Measurements from ENCODE around the gene RABGAP1L.
"Not testable (repeated sequence)": the region's sequence is repeated elsewhere in the genome, so short reads cannot be mapped to it uniquely, and the experiment has no call there.

The RABGAP1L gene

GRCh38 chr1:174819596-174819995, 660.3 kb downstream of the RABGAP1L start:
- in situ Hi-C loops (cut with HindIII; ENCODE audit: low pct_unique_long_range_greater_than_20kb, low sequenced_read_pairs), result no loop called here
- TF ChIP-seq JUND (IDR thresholded peaks at IDR 0.05; ENCODE audit: low read depth), result no peak
- DNase-seq (ENCODE audit: low read depth in 1 of 2, low spot score in 1 of 2), result no peak

- in situ Hi-C loops (cut with HindIII; ENCODE audit: low pct_unique_long_range_greater_than_20kb, low sequenced_read_pairs), result no loop called here
- no peak for TF ChIP-seq JUND (IDR thresholded peaks at IDR 0.05; ENCODE audit: low read depth)
- DNase-seq (ENCODE audit: low read depth in 1 of 2, low spot score in 1 of 2), result no peak
These were observed 665.8 kb downstream of the RABGAP1L start for GRCh38 chr1:174825127-174825526.

- TF ChIP-seq JUND (IDR thresholded peaks at IDR 0.05; ENCODE audit: low read depth), result no peak
- in situ Hi-C loops (cut with HindIII; ENCODE audit: low pct_unique_long_range_greater_than_20kb, low sequenced_read_pairs), result no loop called here
- DNase-seq (ENCODE audit: low read depth in 1 of 2, low spot score in 1 of 2), result no peak
These were observed 666.5 kb downstream of the RABGAP1L start for GRCh38 chr1:174825806-174826205.

- no peak for TF ChIP-seq JUND (IDR thresholded peaks at IDR 0.05; ENCODE audit: low read depth)
- in situ Hi-C loops (cut with HindIII; ENCODE audit: low pct_unique_long_range_greater_than_20kb, low sequenced_read_pairs), result no loop called here
These were observed 668.9 kb downstream of the RABGAP1L start for GRCh38 chr1:174828264-174828663.

GRCh38 chr1:174829990-174830389, 670.7 kb downstream of the RABGAP1L start:
- in situ Hi-C loops (cut with HindIII; ENCODE audit: low pct_unique_long_range_greater_than_20kb, low sequenced_read_pairs), result no loop called here
- DNase-seq (ENCODE audit: low read depth in 1 of 2, low spot score in 1 of 2), result no peak
- TF ChIP-seq JUND (IDR thresholded peaks at IDR 0.05; ENCODE audit: low read depth), result no peak

More at GRCh38 chr1:174828264-174828663, 668.9 kb downstream of the RABGAP1L start:
- DNase-seq (ENCODE audit: low read depth in 1 of 2, low spot score in 1 of 2), result no peak

- in situ Hi-C loops (cut with HindIII; ENCODE audit: low pct_unique_long_range_greater_than_20kb, low sequenced_read_pairs), result no loop called here
- DNase-seq (ENCODE audit: low read depth in 1 of 2, low spot score in 1 of 2), result no peak
- TF ChIP-seq JUND (IDR thresholded peaks at IDR 0.05; ENCODE audit: low read depth), result no peak
These were observed 677.2 kb downstream of the RABGAP1L start for GRCh38 chr1:174836543-174836942.

GRCh38 chr1:174837386-174837785, 678.1 kb downstream of the RABGAP1L start:
- TF ChIP-seq JUND (IDR thresholded peaks at IDR 0.05; ENCODE audit: low read depth), result no peak
- DNase-seq (ENCODE audit: low read depth in 1 of 2, low spot score in 1 of 2), result no peak
- in situ Hi-C loops (cut with HindIII; ENCODE audit: low pct_unique_long_range_greater_than_20kb, low sequenced_read_pairs), result no loop called here

GRCh38 chr1:174839211-174839610, 679.9 kb downstream of the RABGAP1L start:
- TF ChIP-seq JUND (IDR thresholded peaks at IDR 0.05; ENCODE audit: low read depth), result no peak
- in situ Hi-C loops (cut with HindIII; ENCODE audit: low pct_unique_long_range_greater_than_20kb, low sequenced_read_pairs), result no loop called here
- DNase-seq (ENCODE audit: low read depth in 1 of 2, low spot score in 1 of 2), result no peak

GRCh38 chr1:174841747-174842146, 682.4 kb downstream of the RABGAP1L start:
- in situ Hi-C loops (cut with HindIII; ENCODE audit: low pct_unique_long_range_greater_than_20kb, low sequenced_read_pairs), result no loop called here
- TF ChIP-seq JUND (IDR thresholded peaks at IDR 0.05; ENCODE audit: low read depth), result no peak
- DNase-seq (ENCODE audit: low read depth in 1 of 2, low spot score in 1 of 2), result no peak

GRCh38 chr1:174848593-174849560, 689.6 kb downstream of the RABGAP1L start:
- in situ Hi-C loops (cut with HindIII; ENCODE audit: low pct_unique_long_range_greater_than_20kb, low sequenced_read_pairs); DNase-seq (ENCODE audit: low read depth in 1 of 2, low spot score in 1 of 2): not testable (repeated sequence)

GRCh38 chr1:174850726-174851125, 691.4 kb downstream of the RABGAP1L start:
- in situ Hi-C loops (cut with HindIII; ENCODE audit: low pct_unique_long_range_greater_than_20kb, low sequenced_read_pairs), result no loop called here
- DNase-seq (ENCODE audit: low read depth in 1 of 2, low spot score in 1 of 2), result no peak
- no peak for TF ChIP-seq JUND (IDR thresholded peaks at IDR 0.05; ENCODE audit: low read depth)

GRCh38 chr1:174858301-174858700, 699.0 kb downstream of the RABGAP1L start:
- no peak for DNase-seq (ENCODE audit: low read depth in 1 of 2, low spot score in 1 of 2)
- in situ Hi-C loops (cut with HindIII; ENCODE audit: low pct_unique_long_range_greater_than_20kb, low sequenced_read_pairs), result no loop called here
- TF ChIP-seq JUND (IDR thresholded peaks at IDR 0.05; ENCODE audit: low read depth), result no peak

GRCh38 chr1:174870319-174870718, 711.0 kb downstream of the RABGAP1L start:
- TF ChIP-seq JUND (IDR thresholded peaks at IDR 0.05; ENCODE audit: low read depth), result no peak
- in situ Hi-C loops (cut with HindIII; ENCODE audit: low pct_unique_long_range_greater_than_20kb, low sequenced_read_pairs), result no loop called here
- no peak for DNase-seq (ENCODE audit: low read depth in 1 of 2, low spot score in 1 of 2)
